WERI-Rb-1 (cell line): ENCODE data around the gene PPP2R2B.

Experiments used
- DNase-seq: peaks from one replicate; pipeline ENCODE4 v3.0.0-alpha.2; 2020
- H3K27ac ChIP-seq: fragments of 250-450 bp; sonication (Bioruptor Pico); 2 replicates; pipeline ENCODE4 v1.5.1; 2020; ENCODE audit warnings: mild to moderate bottlenecking, moderate library complexity
- H3K27me3 ChIP-seq: fragments of 250-450 bp; sonication (Bioruptor Pico); 2 replicates; pipeline ENCODE4 v1.5.1; 2021; ENCODE audit warnings: mild to moderate bottlenecking, low read depth, moderate library complexity; ENCODE audit not compliant: insufficient read depth, severe bottlenecking
- H3K36me3 ChIP-seq: fragments of 250-450 bp; sonication (Bioruptor Pico); 2 replicates; pipeline ENCODE4 v1.5.1; 2020; ENCODE audit warnings: mild to moderate bottlenecking, moderate library complexity
- H3K4me3 ChIP-seq: 2 replicates; pipeline ENCODE4 v1.5.1; 2011; ENCODE audit warnings: low read depth, mild to moderate bottlenecking, control low read depth, low read length
- H3K9me3 ChIP-seq: fragments of 250-450 bp; sonication (Bioruptor Pico); 2 replicates; pipeline ENCODE4 v1.5.1; 2021; ENCODE audit warnings: mild to moderate bottlenecking, moderate library complexity; ENCODE audit not compliant: severe bottlenecking
- CTCF ChIP-seq: IDR thresholded peaks from 2 replicates; pipeline ENCODE4 v1.5.1; 2011; ENCODE audit warnings: low read depth, mild to moderate bottlenecking, control low read depth, inconsistent platforms, low read length

The PPP2R2B gene

GRCh38 chr5:146903789-146904188 lies 25.2 kb upstream of the PPP2R2B start:
- no peak for TF ChIP-seq CTCF
- DNase-seq: no peak
- H3K27ac ChIP-seq: no peak overlapping the region
- H3K4me3 ChIP-seq: no peak overlapping the region
- H3K36me3 ChIP-seq: no peaks in the 10 kb centered on the region
- H3K9me3 ChIP-seq: no peaks in the 10 kb centered on the region
- H3K27me3 ChIP-seq: no peaks in the 10 kb centered on the region

- H3K4me3 ChIP-seq: no peak overlapping the region
- H3K27ac ChIP-seq: no peak overlapping the region
- TF ChIP-seq CTCF: no peak
- DNase-seq: peak; percentile 24
- H3K27me3 ChIP-seq: no peaks in the 10 kb centered on the region
- no peaks in the 10 kb centered on the region for H3K36me3 ChIP-seq
- H3K9me3 ChIP-seq: peaks cover 2% of the 10 kb centered on the region
Measured at GRCh38 chr5:146902471-146902870, 23.9 kb upstream of the PPP2R2B start.

- Histone ChIP-seq H3K27ac (no peak overlapping the region), H3K36me3 (no peaks in the 10 kb centered on the region), H3K27me3 (no peaks in the 10 kb centered on the region), H3K4me3 (no peak overlapping the region), H3K9me3 (peaks cover 2% of the 10 kb centered on the region)
- DNase-seq: no peak
- TF ChIP-seq CTCF: no peak
Measured at GRCh38 chr5:146897061-146897460, 18.5 kb upstream of the PPP2R2B start.

GRCh38 chr5:146894753-146895521 lies 16.4 kb upstream of the PPP2R2B start:
- H3K27me3 ChIP-seq: no peaks in the 10 kb centered on the region
- no peak for DNase-seq
- TF ChIP-seq CTCF: no peak
- no peak overlapping the region for H3K4me3 ChIP-seq
- no peak overlapping the region for H3K27ac ChIP-seq
- H3K9me3 ChIP-seq: peaks cover 2% of the 10 kb centered on the region
- H3K36me3 ChIP-seq: no peaks in the 10 kb centered on the region

GRCh38 chr5:146893991-146894390 lies 15.4 kb upstream of the PPP2R2B start:
- Histone ChIP-seq H3K27me3 (no peaks in the 10 kb centered on the region), H3K4me3 (no peak overlapping the region), H3K27ac (no peak overlapping the region), H3K36me3 (no peaks in the 10 kb centered on the region), H3K9me3 (peaks cover 2% of the 10 kb centered on the region)
- no peak for TF ChIP-seq CTCF
- DNase-seq: no peak

- no peak for DNase-seq
- no peak for TF ChIP-seq CTCF
- no peak overlapping the region for H3K4me3 ChIP-seq
- no peak overlapping the region for H3K27ac ChIP-seq
- H3K9me3 ChIP-seq: no peaks in the 10 kb centered on the region
- H3K27me3 ChIP-seq: no peaks in the 10 kb centered on the region
- H3K36me3 ChIP-seq: no peaks in the 10 kb centered on the region
Measured at GRCh38 chr5:146892231-146892630, 13.7 kb upstream of the PPP2R2B start.
